NCI-H2227 (cell line): Measurements from ENCODE around the gene ACACA.

ENCODE experiments used
- DNase-seq: peaks from one replicate; lab custom pipeline; 2025; ENCODE audit not compliant: unreplicated experiment; lab: John Stamatoyannopoulos, UW

ACACA gene

GRCh38 chr17:37294888-37295287 lies 111.7 kb downstream of the ACACA start:
- DNase-seq, result no peak

GRCh38 chr17:37293770-37294169 lies 112.9 kb downstream of the ACACA start:
- no peak for DNase-seq

- DNase-seq, result no peak
These were observed 114.1 kb downstream of the ACACA start for GRCh38 chr17:37292429-37293139.

- DNase-seq, result no peak
These were observed 115.3 kb downstream of the ACACA start for GRCh38 chr17:37291351-37291750.

GRCh38 chr17:37286430-37286829 lies 120.2 kb downstream of the ACACA start:
- no peak for DNase-seq

- no peak for DNase-seq
These were observed 122.4 kb downstream of the ACACA start for GRCh38 chr17:37284191-37284590.

GRCh38 chr17:37283414-37283961 lies 123.1 kb downstream of the ACACA start:
- no peak for DNase-seq

- no peak for DNase-seq
These were observed 125.8 kb downstream of the ACACA start for GRCh38 chr17:37280841-37281240.

- no peak for DNase-seq
These were observed 128.3 kb downstream of the ACACA start for GRCh38 chr17:37278247-37278894.

- no peak for DNase-seq
These were observed 130.2 kb downstream of the ACACA start for GRCh38 chr17:37276475-37276874.

- no peak for DNase-seq
These were observed 132.2 kb downstream of the ACACA start for GRCh38 chr17:37274461-37274860.

GRCh38 chr17:37273409-37274051 lies 133.1 kb downstream of the ACACA start:
- peak; percentile 13 for DNase-seq

- no peak for DNase-seq
These were observed 141.0 kb downstream of the ACACA start for GRCh38 chr17:37265446-37266173.

GRCh38 chr17:37261286-37261685 lies 145.3 kb downstream of the ACACA start:
- DNase-seq, result no peak

- DNase-seq, result no peak
These were observed 147.5 kb downstream of the ACACA start for GRCh38 chr17:37259030-37259735.

- DNase-seq, result no peak
These were observed 150.0 kb downstream of the ACACA start for GRCh38 chr17:37256627-37257026.

- DNase-seq, result no peak
These were observed 151.2 kb downstream of the ACACA start for GRCh38 chr17:37255432-37255831.

- no peak for DNase-seq
These were observed 158.8 kb downstream of the ACACA start for GRCh38 chr17:37247825-37248224.

GRCh38 chr17:37246085-37246484 lies 160.6 kb downstream of the ACACA start:
- DNase-seq, result no peak

- DNase-seq, result no peak
These were observed 166.3 kb downstream of the ACACA start for GRCh38 chr17:37240381-37240780.
